Stimulated activated naive CD4-positive, alpha-beta T cell (primary cell): Measurements from ENCODE around the gene CLTB.
A peak's percentile ranks its signal among the peaks of the same experiment; 100 is the strongest.

ENCODE experiments used
- DNase-seq, 6 experiments: peaks; one replicate each; lab custom pipeline; 2025; lab: John Stamatoyannopoulos, UW

The CLTB gene

GRCh38 chr5:176401281-176402205 lies 14.8 kb downstream of the CLTB start:
- DNase-seq, result no peak

GRCh38 chr5:176400382-176401156 lies 15.8 kb downstream of the CLTB start:
- DNase-seq, result no peak

GRCh38 chr5:176397736-176398420 lies 18.5 kb downstream of the CLTB start:
- no peak for DNase-seq

DNA sequence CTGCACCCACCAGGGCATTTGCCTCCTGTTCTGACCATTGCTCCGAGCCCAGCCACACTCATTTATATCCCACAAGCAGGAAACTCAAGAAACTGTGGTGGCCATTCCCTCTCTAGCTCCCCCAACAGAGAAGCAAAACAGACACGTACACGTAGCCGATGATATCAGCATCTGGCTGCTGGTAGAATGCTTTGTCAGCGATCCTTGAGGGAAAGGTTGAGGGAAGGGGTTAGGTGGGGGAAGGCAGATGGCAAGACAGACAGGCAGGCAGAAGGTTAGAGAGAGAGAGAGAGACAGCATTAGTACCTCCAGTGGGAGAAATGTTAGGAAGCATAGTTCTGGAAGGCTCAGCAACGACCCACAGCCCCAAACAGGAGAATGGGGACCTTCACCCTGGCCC lies 20.0 kb downstream of the CLTB start:
- no peak for DNase-seq

DNA sequence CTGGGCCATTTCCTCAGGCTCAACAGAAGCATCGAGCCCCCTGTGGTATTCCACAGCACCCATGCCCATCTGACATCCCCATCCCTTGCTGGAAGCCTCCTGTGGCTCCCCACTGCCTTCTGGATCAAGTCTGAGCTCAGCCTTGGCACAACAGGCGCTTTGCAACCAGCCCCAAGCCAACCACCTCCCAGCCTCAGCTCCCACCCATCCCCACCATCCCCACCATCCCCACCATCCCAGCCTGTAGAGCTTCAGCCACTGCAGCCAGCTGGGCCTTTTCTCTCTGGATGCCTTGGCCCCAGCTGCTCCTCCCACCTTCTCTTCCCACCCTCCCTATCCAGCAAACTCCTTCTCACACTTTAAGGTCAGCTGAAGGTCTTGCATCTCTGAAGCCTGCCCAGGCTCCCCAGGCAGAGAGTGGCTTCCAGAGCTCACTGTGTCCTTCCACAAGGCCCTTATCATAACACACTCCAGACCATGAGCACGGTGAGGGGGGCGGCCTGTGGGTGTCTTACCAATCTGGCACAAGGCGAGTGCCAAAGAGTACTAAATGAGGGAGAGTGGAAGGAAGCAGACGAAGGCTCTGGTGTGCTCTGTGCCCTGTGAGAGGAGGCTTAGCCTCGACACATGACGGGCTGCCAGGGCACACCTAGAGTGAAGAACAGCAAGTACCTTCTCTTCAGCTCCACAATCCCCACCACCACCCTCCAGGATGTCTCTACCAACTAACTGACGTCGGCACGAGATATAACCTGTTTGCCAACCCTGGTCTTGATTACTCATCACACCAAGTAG lies 21.3 kb downstream of the CLTB start:
- DNase-seq, result no peak

GRCh38 chr5:176394096-176394495 lies 22.2 kb downstream of the CLTB start:
- no peak for DNase-seq

DNA sequence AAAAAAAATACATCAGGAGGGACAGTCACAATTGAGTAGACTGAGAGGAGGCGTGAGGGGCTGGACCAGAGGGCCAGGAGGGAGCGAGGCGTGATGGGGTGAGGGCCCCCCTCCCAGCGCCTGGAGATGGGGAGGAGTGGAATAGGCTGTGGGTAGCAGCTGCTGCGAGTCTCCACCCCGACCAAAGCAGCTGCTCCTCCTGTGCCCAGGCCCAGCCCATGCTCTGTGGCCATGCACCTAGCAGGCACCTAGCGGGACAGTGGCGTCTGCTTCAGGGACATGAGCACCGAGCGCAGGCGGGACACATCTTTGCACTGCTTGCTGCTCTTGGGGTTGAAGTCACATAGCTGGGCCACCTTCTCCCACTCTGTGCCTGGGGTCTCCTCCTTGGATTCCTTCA lies 23.8 kb downstream of the CLTB start:
- DNase-seq, result no peak

DNA sequence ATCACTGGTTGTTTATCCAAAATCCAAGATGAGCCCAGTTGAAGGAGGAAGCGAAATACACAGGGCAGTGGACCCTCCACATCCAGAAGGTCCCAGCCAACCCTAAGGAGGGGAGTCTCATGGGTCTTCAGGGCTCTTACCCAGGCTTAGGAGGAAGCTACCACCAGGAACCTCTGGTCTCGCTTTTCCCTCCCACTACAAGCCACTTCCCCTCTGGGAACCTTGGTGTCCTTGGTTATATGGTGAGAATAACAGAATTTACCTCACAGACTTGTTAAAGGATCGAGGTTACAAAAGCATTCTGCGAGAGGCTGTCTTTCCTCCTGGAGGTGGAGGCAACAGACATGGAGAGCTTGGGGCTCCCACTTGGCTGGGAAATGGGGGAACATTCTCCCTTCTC lies 24.3 kb downstream of the CLTB start:
- no peak for DNase-seq

GRCh38 chr5:176391479-176391878 lies 24.9 kb downstream of the CLTB start:
- no peak for DNase-seq

DNA sequence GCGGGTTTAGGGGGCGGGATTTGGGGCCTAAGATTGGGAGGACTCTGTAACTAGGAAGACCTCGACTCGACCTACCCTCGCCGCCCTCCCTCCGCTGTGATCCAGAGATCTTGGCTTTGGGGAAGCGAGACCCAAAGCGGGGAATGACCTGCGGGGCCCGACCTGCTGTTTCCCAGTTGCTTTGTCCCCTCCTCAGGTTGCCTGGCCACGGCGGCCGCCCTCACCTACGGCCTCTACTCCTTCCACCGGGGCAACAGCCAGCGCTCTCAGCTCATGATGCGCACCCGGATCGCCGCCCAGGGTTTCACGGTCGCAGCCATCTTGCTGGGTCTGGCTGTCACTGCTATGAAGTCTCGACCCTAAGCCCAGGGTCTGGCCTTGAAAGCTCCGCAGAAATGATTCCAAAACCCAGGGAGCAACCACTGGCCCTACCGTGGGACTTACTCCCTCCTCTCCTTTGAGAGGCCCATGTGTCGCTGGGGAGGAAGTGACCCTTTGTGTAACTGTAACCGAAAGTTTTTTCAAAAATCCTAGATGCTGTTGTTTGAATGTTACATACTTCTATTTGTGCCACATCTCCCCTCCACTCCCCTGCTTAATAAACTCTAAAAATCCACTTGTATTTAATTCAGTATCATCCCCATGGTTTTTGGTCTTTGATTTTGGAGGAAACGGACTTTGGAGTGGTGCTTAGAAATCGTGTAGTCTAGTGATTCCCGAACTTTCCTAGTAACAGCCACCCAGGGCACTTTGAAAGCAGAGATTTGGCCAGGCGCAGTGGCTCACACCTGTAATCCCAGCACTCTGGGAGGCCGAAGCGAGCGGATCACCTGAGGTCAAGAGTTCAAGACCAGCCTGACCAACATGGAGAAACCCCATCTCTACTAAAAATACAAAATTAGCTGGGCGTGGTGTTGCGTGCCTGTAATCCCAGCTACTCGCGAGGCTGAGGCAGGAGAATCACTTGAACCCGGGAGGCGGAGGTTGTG lies 26.9 kb downstream of the CLTB start:
- peak in 1 of 6 experiments; percentile 79 for DNase-seq

GRCh38 chr5:176388444-176389134 lies 27.8 kb downstream of the CLTB start, which contains the start of the genes HIGD2A and NOP16:
Gene HIGD2A, plus strand, starts transcription at chr5:176388751. Its CDS starts 69 bp downstream, at chr5:176388820.
Gene NOP16, minus strand, starts transcription at chr5:176388598. Its CDS starts 59 bp downstream, at chr5:176388539.
- peak; percentile 95 to 100 (median 98) for DNase-seq

GRCh38 chr5:176388003-176388443 lies 28.3 kb downstream of the CLTB start:
- no peak for DNase-seq

DNA sequence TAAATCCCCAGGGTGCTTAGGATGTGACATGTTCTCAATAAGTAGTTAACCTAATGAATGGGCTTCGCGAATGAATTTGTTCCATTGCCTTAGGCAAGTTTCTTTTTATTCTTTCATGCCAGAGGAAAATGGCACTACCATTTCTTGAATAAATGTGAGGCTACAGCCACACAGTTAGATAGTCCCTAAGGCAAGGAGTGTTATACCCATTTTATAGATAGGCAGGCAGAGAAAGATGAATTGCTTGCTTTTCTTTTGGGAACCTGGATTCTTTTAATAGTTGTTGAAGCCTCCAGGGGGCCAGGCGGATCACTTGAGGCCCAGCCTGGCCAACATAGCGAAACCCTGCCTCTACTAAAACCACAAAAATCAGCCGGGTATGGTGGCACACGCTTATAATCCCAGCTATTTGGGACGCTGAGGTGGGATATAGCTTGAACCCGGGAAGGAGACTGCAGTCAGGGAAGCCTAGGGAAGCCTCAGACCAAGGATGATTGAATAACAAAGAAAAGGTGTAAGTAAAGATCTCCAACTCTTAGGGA lies 28.9 kb downstream of the CLTB start:
- no peak for DNase-seq

DNA sequence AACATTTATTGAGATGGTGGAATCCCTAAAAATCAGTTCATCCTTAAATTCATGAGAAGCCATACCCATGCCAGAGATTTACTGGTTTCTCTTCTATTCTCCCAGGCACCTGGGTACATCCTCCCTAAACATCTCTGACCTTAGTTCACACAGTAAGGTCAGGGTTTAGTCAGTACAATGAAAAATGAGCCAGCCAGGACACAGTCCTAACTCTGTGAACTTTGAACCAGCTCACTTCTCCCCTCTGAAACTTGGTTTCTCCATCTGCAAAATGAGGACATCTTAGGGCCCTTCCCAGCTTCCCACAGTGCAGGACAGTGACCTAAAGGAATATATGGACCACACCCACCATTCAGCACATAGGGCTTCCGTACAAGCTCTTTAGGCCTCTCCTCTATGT lies 29.8 kb downstream of the CLTB start:
- DNase-seq, result no peak

DNA sequence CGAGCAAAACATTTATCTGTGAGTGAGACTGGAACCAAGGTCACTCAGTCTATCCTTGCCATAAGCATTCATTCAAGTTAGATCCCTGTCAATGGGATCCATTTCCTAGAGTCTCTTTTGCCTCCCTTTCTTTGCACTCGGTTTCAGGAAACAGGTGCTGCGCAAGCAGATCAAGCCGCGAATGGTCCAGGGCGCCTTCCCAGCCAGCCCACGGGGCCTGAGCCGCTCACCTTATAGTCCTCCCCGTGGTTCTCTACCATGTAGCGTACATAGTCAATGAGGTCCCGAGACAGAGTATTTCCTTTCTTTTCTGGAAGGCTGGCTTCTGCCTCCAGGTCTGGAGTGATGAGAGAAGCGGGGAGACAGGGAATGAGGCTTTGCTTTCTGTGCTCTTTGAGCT lies 31.3 kb downstream of the CLTB start:
- no peak for DNase-seq

- no peak for DNase-seq
These were observed 31.9 kb downstream of the CLTB start for GRCh38 chr5:176384366-176384930.

- DNase-seq, result no peak
These were observed 32.4 kb downstream of the CLTB start for GRCh38 chr5:176383961-176384360.

GRCh38 chr5:176383248-176383905 lies 33.0 kb downstream of the CLTB start:
- DNase-seq, result no peak
